T-helper 1 cell treated with Interleukin-12 subunit alpha and Interleukin-12 subunit beta and Interleukin-4 antibody, amounts not matched to agents 30 ng/mL and 1 ng/mL, for 36 hours (primary cell): ENCODE measurements around the gene ZMIZ1. TPM values are rescaled to one million over a fixed set of nuclear protein-coding genes. Genes with fewer than 3 reads are reported as not detected.

Experiments
- intact Hi-C: fragments of 100-400 bp; cut with micrococcal nuclease; formaldehyde crosslinking; loops from one replicate; pipeline ENCODE4 v1.15.1; 2024
- total RNA-seq: library from RNA; stranded (reverse); gene quantifications from 2 replicates; pipeline ENCODE4 v1.2.3, GENCODE V29; 2022

Gene ZMIZ1
- total RNA-seq, 1 donor from 2014 or later = 51.2 TPM

GRCh38 chr10:79224263-79224949 is 155.6 kb downstream of the ZMIZ1 start:
- intact Hi-C loops = no loop called here

GRCh38 chr10:79224992-79225391 is 156.2 kb downstream of the ZMIZ1 start:
- intact Hi-C loops = no loop called here

- intact Hi-C loops = no loop called here
Observed at GRCh38 chr10:79226391-79227245, 157.9 kb downstream of the ZMIZ1 start.

- intact Hi-C loops = no loop called here
Observed at GRCh38 chr10:79229071-79229541, 160.3 kb downstream of the ZMIZ1 start.

GRCh38 chr10:79229830-79230327 is 161.1 kb downstream of the ZMIZ1 start:
- intact Hi-C loops = no loop called here

GRCh38 chr10:79230328-79230830 is 161.6 kb downstream of the ZMIZ1 start:
- intact Hi-C loops = no loop called here

GRCh38 chr10:79230850-79231249 is 162.1 kb downstream of the ZMIZ1 start:
- intact Hi-C loops = no loop called here

GRCh38 chr10:79231908-79232307 is 163.1 kb downstream of the ZMIZ1 start:
- intact Hi-C loops = no loop called here

GRCh38 chr10:79232864-79233263 is 164.1 kb downstream of the ZMIZ1 start:
- intact Hi-C loops = no loop called here

GRCh38 chr10:79234391-79235315 is 165.9 kb downstream of the ZMIZ1 start:
- intact Hi-C loops = no loop called here

GRCh38 chr10:79235765-79236432 is 167.1 kb downstream of the ZMIZ1 start:
- intact Hi-C loops = no loop called here

GRCh38 chr10:79236433-79236765 is 167.6 kb downstream of the ZMIZ1 start:
- intact Hi-C loops = no loop called here

- intact Hi-C loops = no loop called here
Observed at GRCh38 chr10:79237454-79238157, 168.8 kb downstream of the ZMIZ1 start.

- intact Hi-C loops = no loop called here
Observed at GRCh38 chr10:79238158-79238520, 169.4 kb downstream of the ZMIZ1 start.

GRCh38 chr10:79238606-79239005 is 169.8 kb downstream of the ZMIZ1 start:
- intact Hi-C loops = no loop called here

GRCh38 chr10:79239275-79239779 is 170.6 kb downstream of the ZMIZ1 start:
- intact Hi-C loops = no loop called here

- intact Hi-C loops = loop anchor here (5.0 kb wide), 2 partner anchors 93 to 1393 kb away; no protein-coding TSS in a partner anchor
Observed at GRCh38 chr10:79239924-79240581, 171.3 kb downstream of the ZMIZ1 start.

- intact Hi-C loops = loop anchor here (1.0 to 5.0 kb wide), 3 partner anchors 8 to 1394 kb away; no protein-coding TSS in a partner anchor
Observed at GRCh38 chr10:79241629-79241989, 172.8 kb downstream of the ZMIZ1 start.

- intact Hi-C loops = loop anchor here (1.0 to 5.0 kb wide), 4 partner anchors 7 to 1395 kb away; partner anchors contain the start of gene ZCCHC24
Observed at GRCh38 chr10:79241990-79242619, 173.3 kb downstream of the ZMIZ1 start.
